ENCODE results near the gene LRRC73. TPM values are rescaled to one million over a fixed set of nuclear protein-coding genes. Genes with fewer than 3 reads are reported as not detected.

LRRC73 gene
- total and polyA plus RNA-seq, 9 of the 15 experiments (the other 6 are each of a cell fraction or from before 2014, with no cell fraction given) = 0.07 to 0.55 (median 0.16) TPM; not detected in 3

DNA sequence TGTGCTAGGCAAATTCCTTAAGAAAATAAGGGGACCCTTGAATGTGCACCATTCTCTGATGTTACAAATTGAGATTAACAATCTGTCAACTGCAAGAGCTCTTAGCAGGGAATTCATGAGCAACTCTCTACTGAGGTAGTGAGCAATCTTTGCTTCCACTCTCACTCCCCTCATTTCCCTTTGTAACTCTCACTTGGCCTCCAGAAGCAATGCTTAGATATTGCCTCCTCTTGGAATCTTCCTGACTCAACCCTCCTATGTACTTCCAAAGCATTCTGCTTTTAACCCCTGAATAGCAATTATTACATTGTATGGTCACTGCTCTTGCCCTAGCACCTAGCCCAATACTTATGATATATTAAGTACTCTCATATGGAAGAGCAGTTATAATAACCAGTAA lies 49.2 kb upstream of the LRRC73 start (continued):
- TF ChIP-seq LARP7 (IDR thresholded peaks at IDR 0.05) (no peak), MIER1 (IDR thresholded peaks at IDR 0.05; ENCODE audit: low read depth) (no peak), LEF1 (IDR thresholded peaks at IDR 0.05) (no peak), FOS (IDR thresholded peaks at IDR 0.05; ENCODE audit: extremely low read depth, insufficient read length) (no peak), NFRKB (IDR thresholded peaks at IDR 0.05; ENCODE audit: low read depth) (no peak), ZNF316 (IDR thresholded peaks at IDR 0.05) (no peak), NCOA6 (IDR thresholded peaks at IDR 0.05) (no peak), ZNF780A (CRISPR knock-in tag; IDR thresholded peaks at IDR 0.05) (no peak)
- TF ChIP-seq, protein P1, sequence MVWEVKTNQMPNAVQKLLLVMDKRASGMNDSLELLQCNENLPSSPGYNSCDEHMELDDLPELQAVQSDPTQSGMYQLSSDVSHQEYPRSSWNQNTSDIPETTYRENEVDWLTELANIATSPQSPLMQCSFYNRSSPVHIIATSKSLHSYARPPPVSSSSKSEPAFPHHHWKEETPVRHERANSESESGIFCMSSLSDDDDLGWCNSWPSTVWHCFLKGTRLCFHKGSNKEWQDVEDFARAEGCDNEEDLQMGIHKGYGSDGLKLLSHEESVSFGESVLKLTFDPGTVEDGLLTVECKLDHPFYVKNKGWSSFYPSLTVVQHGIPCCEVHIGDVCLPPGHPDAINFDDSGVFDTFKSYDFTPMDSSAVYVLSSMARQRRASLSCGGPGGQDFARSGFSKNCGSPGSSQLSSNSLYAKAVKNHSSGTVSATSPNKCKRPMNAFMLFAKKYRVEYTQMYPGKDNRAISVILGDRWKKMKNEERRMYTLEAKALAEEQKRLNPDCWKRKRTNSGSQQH (CRISPR knock-in tag; IDR thresholded peaks at IDR 0.05) = no peak
- TF ChIP-seq, protein P2, sequence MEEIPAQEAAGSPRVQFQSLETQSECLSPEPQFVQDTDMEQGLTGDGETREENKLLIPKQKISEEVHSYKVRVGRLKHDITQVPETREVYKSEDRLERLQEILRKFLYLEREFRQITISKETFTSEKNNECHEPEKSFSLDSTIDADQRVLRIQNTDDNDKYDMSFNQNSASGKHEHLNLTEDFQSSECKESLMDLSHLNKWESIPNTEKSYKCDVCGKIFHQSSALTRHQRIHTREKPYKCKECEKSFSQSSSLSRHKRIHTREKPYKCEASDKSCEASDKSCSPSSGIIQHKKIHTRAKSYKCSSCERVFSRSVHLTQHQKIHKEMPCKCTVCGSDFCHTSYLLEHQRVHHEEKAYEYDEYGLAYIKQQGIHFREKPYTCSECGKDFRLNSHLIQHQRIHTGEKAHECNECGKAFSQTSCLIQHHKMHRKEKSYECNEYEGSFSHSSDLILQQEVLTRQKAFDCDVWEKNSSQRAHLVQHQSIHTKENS (CRISPR knock-in tag; IDR thresholded peaks at IDR 0.05) = no peak
- TF ChIP-seq, protein P3, sequence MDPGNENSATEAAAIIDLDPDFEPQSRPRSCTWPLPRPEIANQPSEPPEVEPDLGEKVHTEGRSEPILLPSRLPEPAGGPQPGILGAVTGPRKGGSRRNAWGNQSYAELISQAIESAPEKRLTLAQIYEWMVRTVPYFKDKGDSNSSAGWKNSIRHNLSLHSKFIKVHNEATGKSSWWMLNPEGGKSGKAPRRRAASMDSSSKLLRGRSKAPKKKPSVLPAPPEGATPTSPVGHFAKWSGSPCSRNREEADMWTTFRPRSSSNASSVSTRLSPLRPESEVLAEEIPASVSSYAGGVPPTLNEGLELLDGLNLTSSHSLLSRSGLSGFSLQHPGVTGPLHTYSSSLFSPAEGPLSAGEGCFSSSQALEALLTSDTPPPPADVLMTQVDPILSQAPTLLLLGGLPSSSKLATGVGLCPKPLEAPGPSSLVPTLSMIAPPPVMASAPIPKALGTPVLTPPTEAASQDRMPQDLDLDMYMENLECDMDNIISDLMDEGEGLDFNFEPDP (CRISPR knock-in tag; IDR thresholded peaks at IDR 0.05) = no peak

Measured in K562 (cell line).